Posterior vena cava (tissue), 2 donors: ENCODE measurements around the gene PER2. TPM values are rescaled to one million over a fixed set of nuclear protein-coding genes. Genes with fewer than 3 reads are reported as not detected.
A peak's percentile ranks its signal among the peaks of the same experiment; 100 is the strongest.

Source experiments
- DNase-seq: peaks from one replicate; pipeline ENCODE4 v3.0.0-alpha.2; 2020; ENCODE audit warnings: low spot score
- intact Hi-C, 2 donors: fragments of 100-400 bp; cut with DNase I; formaldehyde crosslinking; loops; one replicate each; pipeline versions ENCODE4 v1.14.1 to v1.14.2; 2022 to 2023
- total RNA-seq, 2 donors: library from RNA; stranded (reverse); fragmentation: NEBNext Ultra II Directional; extraction: Animal tissue kit (Norgen Biotek cat#: 25700); gene quantifications; one replicate each; pipeline ENCODE4 v1.2.1, GENCODE V29; 2021
- donor health status: DM: yes; HTN: yes; CAD: no.
- donor health status: DM: yes; HTN: yes; CAD: no.

PER2 gene
- total RNA-seq, 2 donors from 2014 or later = 10.1 to 16.8 TPM

GRCh38 chr2:238225911-238226697 lies 62.3 kb downstream of the PER2 start:
- DNase-seq = no peak
- intact Hi-C loops = no loop called here

DNA sequence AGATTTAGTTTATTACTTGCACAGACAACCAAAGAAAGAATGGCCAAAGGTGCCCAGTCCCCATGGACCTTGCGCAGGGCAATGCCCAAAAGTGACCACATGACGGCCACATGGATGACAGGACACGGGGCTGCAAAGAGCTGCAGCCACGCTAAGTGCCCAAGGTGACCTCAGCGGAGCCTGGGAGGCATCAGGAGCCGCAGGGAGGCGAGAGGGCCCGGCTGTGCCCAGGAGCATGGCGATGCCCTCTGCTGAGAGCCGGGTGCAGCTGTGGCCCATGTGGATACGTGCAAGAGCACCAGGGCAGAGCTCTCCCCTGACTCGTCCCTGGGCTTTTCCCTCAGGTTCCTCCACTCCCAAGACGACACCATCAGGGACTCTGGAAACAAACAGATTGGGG lies 63.3 kb downstream of the PER2 start:
- intact Hi-C loops = no loop called here
- no peak for DNase-seq

- intact Hi-C loops = no loop called here
- no peak for DNase-seq
Observed at GRCh38 chr2:238224356-238225035, 63.9 kb downstream of the PER2 start.

DNA sequence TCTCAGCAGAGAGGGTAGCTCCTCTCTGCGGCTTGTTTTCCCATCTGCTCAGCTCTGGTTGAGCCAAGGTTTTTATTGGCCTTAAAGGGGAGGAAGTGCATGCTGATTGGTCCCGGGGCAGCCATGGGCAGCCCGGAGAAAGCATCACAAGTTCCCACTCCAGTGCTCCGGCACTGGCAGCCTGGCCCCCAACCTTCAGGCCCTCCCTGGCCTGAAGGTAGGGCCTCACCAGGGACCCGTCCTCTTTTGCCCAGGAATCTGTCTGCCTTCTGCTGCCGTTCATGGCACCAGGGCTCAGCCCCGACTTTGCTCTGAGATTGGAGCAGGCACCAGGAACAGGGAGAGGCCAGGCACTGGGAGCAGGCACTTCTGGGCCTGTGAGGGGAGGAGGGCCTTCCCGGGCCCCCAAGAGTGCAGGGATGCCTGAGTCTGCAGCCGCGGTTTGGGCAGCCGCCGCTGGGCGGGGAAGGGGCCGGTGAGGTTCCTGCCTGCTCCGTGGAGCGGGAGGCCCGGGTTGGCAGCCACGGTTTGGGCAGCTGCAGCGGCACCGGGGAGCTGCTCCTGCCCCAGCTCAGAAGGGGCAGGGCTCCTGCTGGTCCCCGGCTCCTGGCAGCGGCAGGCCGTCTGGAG lies 67.4 kb downstream of the PER2 start:
- no peak for DNase-seq
- intact Hi-C loops = no loop called here

DNA sequence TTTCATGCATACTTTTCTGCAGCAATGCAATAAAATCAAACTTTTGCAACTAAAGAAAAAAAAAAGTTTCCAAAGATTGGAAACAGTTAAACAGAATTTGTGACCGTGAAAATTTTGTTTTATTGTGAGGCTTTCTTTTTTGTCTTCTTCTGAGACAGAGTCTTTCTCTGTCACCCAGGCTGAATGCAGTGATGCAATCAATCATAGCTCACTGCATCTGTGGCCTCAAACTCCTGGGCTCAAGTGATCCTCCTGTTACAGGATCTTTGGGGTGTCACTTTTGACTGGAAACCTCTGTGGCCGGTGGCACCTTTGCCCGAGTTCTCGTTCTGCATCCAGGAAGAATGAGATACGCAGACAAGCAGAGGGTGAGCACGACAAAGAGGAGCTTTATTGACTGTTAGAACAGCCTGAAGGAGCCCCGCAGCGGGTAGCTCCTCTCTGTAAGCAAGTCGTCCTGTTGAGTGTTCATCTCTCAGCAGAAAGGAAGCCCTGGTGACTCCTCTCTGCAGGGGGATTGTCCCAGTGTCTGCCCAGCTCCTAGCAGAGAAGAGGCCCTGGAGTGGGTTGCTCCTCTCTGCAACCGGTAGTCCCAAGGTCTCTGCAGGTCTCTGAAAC lies 68.0 kb downstream of the PER2 start:
- intact Hi-C loops = no loop called here
- no peak for DNase-seq

GRCh38 chr2:238216651-238217184 lies 71.7 kb downstream of the PER2 start:
- DNase-seq = no peak
- intact Hi-C loops = loop anchor here in 1 of 2 donors (1.0 kb wide), 1 partner anchor 44 kb away; no protein-coding TSS in a partner anchor

DNA sequence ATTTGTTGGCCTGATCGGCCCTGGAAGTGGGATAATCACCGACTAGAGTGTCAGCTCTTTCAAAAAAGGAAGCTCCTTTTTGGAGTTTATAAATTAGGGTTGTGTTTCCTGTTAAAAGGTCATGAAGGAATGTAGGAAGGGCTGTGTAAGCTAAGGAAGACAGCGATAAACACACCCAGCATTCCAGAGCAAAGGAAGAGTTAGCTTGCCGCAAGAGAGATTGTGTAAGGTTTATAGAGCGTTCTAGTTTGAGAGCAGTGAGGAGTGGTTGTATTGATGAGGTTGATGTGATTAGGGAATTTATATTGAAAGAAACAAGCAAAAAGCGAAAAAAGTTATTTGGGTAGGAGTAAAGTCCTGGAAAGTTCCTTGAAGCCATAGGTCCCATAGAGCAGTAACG lies 81.4 kb downstream of the PER2 start:
- intact Hi-C loops = no loop called here
- no peak for DNase-seq

DNA sequence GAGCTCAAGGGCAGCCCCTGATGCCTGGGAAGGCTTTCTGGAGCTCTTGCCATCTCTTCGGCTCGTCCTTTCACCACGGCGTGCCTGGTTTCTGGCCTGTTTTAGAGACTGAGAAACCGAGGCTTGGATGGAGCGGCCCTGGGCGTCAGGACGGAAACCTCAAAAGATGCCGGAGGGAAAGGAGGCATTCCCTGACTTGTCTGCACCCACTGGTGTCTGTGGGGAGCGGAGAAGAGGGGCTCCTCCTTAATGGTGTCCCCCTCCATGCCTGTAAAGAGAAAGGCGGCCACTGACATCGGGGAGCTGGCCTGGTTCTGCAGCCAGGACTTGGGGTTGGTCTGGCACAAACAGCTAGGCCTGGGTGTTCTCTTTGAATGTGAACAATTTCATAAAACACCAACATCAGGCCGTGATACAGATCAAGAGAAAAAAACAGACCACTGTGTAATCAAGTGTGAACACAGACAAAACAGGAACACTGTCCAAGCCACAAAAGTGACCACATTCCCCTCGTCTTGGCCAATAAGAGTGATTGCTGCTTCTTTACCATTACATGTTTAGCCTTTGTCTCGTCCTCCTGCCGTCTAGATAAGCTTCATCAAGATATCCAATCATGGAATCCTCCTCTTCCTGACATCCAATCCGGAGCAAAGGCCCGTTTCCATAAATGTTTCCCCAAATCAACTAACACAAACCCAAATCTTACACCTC lies 84.3 kb downstream of the PER2 start:
- intact Hi-C loops = no loop called here
- no peak for DNase-seq

GRCh38 chr2:238203094-238203972 lies 85.1 kb downstream of the PER2 start, which contains the start of gene ILKAP:
Gene ILKAP (minus strand): TSS chr2:238203695. CDS start chr2:238203553, 142 bp downstream.
- intact Hi-C loops = no loop called here
- peak; percentile 96 for DNase-seq

DNA sequence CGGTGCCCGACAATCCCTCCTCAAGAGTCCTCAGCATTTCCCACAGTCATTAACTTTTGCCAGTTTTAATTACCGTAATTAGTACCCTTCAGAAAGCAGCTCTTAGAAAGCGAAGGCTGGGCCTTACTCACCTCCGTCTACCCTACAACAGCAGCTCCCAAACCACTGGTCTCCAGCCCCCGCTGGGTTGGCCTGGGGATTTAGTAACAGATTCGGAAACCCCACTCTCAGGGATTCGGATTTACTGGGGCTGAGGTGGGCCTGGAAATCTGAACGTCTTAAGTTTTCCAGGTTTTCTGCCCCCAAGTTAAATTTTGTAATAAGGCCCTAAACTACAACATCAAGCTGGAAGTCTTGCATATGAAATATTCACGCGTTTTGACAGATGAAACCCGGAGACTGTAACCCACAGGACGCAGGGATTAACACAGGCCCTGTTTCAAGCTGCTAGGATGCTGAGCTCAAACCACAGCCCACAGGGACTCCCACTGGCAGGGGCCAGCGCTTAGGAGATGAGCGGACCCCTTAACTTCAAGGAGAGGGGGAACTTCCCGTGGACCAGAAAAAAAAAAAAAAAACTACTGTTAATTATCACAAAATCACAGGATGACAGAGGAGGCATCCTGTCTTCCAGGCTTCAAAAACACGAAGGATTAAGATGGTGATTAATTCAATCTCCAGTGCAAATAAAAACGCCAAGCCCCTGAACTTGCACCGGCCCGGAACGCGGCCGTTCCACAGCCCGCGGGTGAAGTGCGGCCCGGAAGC lies 85.9 kb downstream of the PER2 start:
- DNase-seq = no peak
- intact Hi-C loops = no loop called here

Other genes starting within 250 kb of the PER2 start
- gene SCLY, start 227.6 kb downstream of the PER2 start, total RNA-seq = 10 to 100 TPM in 1 of 2 donors, 1 to 10 TPM in 1; 8.6 to 11.5 TPM
- gene ESPNL, start 188.3 kb downstream of the PER2 start, total RNA-seq = 1 to 10 TPM in 1 of 2 donors, under 1 TPM in 1; 0.24 to 3.0 TPM
- 10 to 100 TPM in 1 of 2 donors, 1 to 10 TPM in 1; 9.6 to 10.7 TPM for gene KLHL30, start 149.9 kb downstream of the PER2 start, total RNA-seq
- 1 to 10 TPM in 1 of 2 donors, under 1 TPM in 1; 0.79 to 2.3 TPM for gene ERFE, start 129.6 kb downstream of the PER2 start, total RNA-seq
- gene ILKAP, start 84.9 kb downstream of the PER2 start, total RNA-seq = 10 to 100 TPM; 32.2 to 34.9 TPM
- 1 to 10 TPM; 2.3 to 6.9 TPM for gene HES6, start 48.6 kb downstream of the PER2 start, total RNA-seq
- 10 to 100 TPM; 27.1 to 37.2 TPM for gene TRAF3IP1, start 31.9 kb upstream of the PER2 start, total RNA-seq
- 10 to 100 TPM; 36.3 to 39.7 TPM for gene ASB1, start 138.3 kb upstream of the PER2 start, total RNA-seq